DMS114 treated with DMSO at 0.1 percent for 48 hours (cell line): ENCODE results near the gene SPINK6.

ENCODE experiments used
- DNase-seq: peaks from one replicate; lab custom pipeline; 2025; ENCODE audit not compliant: unreplicated experiment; lab: John Stamatoyannopoulos, UW

SPINK6 gene

GRCh38 chr5:148202531-148203203 is at the start of gene SPINK6:
TSS of gene SPINK6 (plus strand) at chr5:148203042. CDS start at chr5:148203097, 55 bp downstream.
- no peak for DNase-seq

GRCh38 chr5:148156609-148157008 is 46.2 kb upstream of the SPINK6 start:
- DNase-seq: no peak

- DNase-seq: no peak
These were observed 40.8 kb upstream of the SPINK6 start for GRCh38 chr5:148162038-148162437.

- no peak for DNase-seq
These were observed 39.5 kb upstream of the SPINK6 start for GRCh38 chr5:148163345-148163744.

DNA sequence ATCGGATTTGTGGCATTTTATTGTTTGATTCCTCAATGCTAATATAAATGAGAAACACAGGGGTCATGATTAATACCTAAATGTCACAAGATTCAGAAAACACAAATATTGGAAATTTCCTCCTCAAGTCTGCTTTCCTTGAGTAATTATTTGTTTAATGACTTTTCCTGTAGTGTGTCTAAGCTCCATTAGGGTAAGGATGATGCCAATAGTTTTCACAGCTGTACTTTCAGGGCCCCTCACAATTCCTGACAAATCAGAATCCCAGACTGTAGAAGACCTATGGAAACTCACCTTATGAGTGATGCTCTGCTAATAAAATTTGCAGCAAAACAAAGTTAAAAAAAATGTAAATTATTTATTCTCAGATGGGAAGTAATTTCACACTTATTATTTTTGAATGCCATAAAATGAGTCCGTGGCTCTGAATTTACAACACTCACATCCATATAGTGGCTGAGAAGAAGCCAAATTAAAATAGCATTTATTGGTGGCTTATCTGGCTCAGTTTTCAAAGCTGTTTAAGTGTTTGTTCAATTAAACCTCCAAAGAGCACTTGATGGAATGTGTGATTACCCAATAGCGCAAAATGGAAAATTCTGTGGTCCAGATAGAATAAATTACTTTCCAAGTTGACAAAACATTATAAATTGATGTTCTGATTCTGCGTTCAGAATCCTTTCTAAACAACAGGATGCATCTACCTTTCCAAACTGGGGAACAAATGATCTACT is 36.1 kb upstream of the SPINK6 start:
- no peak for DNase-seq

DNA sequence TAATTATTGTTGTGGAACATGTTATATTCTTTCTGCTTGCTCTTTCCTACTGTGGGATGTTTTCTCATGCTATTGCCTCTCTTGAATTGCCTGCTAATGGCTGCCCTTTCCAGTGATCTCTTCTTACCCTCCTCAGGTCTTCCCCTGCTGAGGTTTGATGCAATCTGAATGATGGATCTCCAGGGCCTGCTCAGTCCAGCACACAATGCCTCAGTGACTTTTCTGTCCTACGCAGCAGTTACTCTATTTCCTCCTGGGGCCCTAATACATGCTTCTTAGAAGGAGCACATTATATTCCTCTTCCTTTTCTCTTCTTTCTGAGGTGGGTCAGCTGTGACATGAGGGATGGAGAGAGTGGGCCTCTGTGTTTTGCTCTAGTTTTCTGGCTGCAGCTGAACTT is 34.6 kb upstream of the SPINK6 start, which contains the start of gene SPINK14:
Gene SPINK14, plus strand, starts transcription at position 301 of the 400 bp plus-strand sequence. CDS start 1,187 bp downstream, outside the sequence.
- no peak for DNase-seq

DNA sequence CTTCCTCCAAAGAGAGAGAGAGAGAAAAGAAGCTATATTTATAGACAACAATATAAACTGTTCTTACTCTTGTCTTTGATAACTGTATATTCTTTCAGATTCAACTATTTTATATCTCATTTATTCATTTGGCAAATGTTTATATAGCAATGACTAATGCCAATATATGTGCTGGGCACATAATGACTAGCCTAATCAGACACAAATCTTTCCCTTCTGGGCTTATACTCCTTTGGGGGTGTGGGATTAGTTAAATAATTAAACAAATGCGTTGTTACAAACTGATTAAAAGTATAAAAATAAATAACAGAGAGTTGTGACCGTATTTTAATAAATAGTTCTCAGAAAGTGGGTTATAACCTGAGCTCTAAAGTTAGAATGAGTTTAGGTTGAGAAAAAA is 30.5 kb upstream of the SPINK6 start:
- no peak for DNase-seq

- no peak for DNase-seq
These were observed 26.4 kb upstream of the SPINK6 start for GRCh38 chr5:148176480-148176879.

DNA sequence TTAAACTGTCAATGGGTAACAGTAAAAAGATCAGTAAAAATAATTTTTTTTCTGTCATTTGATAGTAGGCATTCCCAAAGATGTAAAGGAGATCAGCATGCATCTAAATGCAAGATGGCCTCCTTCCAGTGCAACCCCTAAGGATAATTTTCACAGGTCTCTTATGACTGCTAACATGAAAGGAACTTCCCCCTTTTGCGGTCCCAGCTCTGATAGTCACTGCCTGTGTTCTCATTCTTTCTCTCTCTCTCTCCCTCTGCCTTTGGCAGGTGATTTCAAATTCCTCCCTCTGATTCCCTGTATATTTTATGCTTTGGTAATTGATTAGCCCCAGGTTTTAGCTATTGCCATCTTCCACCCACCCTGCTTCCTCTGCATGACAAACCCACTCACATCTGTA is 25.6 kb upstream of the SPINK6 start:
- no peak for DNase-seq

GRCh38 chr5:148179234-148179824 is 23.5 kb upstream of the SPINK6 start:
- peak; percentile 50 for DNase-seq

DNA sequence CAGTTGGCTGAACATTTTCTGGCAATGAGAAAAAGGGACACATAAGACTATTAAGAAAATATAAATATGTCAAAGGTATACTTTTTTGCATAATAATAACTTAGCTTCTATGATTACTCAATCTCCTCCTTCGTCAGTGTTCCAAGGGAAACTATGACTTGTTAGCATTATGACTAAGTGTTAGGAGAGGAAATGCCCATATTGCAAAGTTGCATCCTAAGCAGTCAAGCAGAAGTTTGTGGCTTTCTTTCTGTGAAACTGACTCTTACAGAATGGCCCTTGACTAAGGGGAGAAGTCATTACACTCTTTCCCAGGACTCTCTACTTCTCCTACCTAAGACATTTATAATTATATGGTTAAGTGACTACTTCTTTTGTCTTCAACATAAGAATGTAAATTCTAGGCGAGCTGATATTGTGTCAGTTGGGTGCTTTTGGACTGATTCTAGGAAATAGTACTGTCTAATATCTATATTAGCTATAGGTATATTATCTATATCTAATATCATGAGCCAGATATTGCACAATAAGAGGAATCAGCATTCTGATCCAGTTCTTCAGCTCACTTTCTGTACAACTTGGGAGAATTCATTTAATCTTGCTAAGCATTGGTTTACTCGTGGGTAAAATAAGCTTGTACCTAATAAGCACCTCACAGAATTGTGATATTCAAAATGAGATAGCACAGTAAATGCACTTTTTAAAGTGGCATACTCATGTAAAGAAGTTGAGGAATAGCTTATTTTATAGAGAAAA is 16.4 kb upstream of the SPINK6 start:
- no peak for DNase-seq

- no peak for DNase-seq
These were observed 11.8 kb upstream of the SPINK6 start for GRCh38 chr5:148191010-148191409.

GRCh38 chr5:148193202-148193601 is 9.6 kb upstream of the SPINK6 start:
- no peak for DNase-seq

DNA sequence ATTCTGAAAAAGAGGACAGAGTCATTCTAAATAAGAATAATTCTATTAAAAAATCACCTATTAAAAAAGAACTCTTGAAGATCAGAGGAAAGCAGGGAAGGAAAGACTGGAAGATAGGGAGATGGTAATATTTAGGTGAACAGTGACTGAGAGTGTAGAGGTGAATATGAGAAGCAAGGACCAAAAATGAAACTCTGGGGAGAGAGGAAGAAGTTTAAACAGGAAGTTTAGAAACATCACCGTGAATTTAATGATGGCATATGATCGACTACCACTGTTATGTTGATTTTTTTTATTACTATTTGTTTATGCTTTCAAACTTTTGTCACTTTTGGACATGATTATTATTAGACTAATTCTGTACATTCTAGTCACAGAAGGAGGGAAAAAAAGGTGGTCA is 1.7 kb upstream of the SPINK6 start:
- no peak for DNase-seq

- no peak for DNase-seq
These were observed 2.4 kb downstream of the SPINK6 start for GRCh38 chr5:148205044-148205806.

GRCh38 chr5:148205865-148206264 is 3.0 kb downstream of the SPINK6 start:
- DNase-seq: no peak

- no peak for DNase-seq
These were observed 3.8 kb downstream of the SPINK6 start for GRCh38 chr5:148206620-148207019.

GRCh38 chr5:148208226-148208625 is 5.4 kb downstream of the SPINK6 start:
- no peak for DNase-seq

GRCh38 chr5:148209151-148209770 is 6.4 kb downstream of the SPINK6 start:
- no peak for DNase-seq

GRCh38 chr5:148214665-148215185 is 11.9 kb downstream of the SPINK6 start:
- DNase-seq: no peak
